22Rv1 (cell line): ENCODE results near the gene RPL7A.
"Not testable (repeated sequence)": the region's sequence is repeated elsewhere in the genome, so short reads cannot be mapped to it uniquely, and the experiment has no call there.

Experiments
- H3K27ac ChIP-seq: fragments of 450-650 bp; 2 replicates; pipeline ENCODE4 v1.5.1; 2017
- ZFX ChIP-seq: fragments of 450-650 bp; IDR thresholded peaks from 2 replicates; pipeline ENCODE4 v1.6.1; 2017; ENCODE audit warnings: antibody characterized with exemption, borderline replicate concordance
- TF ChIP-seq, protein P1 (sequence below): fragments of 450-650 bp; IDR thresholded peaks from 2 replicates; pipeline ENCODE4 v1.5.1; 2017; ENCODE audit warnings: mild to moderate bottlenecking

The RPL7A gene

DNA sequence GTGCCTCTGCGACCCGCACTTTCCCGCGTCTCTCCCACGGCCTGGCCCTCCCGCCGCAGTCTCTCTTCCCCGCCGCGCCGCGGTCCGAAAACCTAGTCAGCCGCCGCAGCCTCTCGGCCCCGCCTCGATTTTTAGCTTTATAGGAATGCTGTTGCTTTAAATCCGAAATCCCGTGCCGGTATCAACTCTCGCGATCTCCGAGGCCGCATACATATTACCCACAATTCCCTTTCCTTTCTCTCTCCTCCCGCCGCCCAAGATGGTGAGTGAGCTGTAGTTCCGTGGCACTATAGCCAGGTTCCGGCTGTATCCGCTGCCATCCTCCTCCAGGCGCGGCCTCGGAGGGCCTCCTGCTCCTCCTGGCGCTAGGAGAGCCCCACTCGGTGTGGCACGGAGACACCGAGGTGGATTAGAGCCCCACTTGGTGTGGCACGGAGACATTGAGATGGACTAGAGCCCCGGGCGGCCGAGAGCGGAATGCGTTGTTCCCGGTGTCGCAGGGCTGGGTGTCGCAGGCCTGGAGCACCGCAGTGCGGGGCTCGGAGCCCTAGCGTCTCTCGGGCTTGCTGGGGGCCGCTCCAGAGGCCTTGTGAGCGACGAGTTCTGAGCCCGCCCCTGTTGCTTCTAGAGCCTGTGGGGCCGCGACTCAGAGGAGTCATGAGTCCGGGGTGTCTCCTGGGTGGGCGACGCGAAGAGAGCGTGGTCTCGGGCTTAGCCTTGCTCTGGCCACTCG lies at the start of gene RPL7A, which contains the start of gene MED22:
Gene RPL7A (plus strand): TSS at position 234 of the 733 bp plus-strand sequence. CDS start 26 bp downstream, at position 260.
Gene MED22 (minus strand): TSS at position 147 of the 733 bp plus-strand sequence. CDS start 1,469 bp downstream, outside the sequence.
- H3K27ac ChIP-seq, result peak within 1 kb of the TSS; percentile 92
- TF ChIP-seq ZFX, result no peak
- TF ChIP-seq, protein P1, sequence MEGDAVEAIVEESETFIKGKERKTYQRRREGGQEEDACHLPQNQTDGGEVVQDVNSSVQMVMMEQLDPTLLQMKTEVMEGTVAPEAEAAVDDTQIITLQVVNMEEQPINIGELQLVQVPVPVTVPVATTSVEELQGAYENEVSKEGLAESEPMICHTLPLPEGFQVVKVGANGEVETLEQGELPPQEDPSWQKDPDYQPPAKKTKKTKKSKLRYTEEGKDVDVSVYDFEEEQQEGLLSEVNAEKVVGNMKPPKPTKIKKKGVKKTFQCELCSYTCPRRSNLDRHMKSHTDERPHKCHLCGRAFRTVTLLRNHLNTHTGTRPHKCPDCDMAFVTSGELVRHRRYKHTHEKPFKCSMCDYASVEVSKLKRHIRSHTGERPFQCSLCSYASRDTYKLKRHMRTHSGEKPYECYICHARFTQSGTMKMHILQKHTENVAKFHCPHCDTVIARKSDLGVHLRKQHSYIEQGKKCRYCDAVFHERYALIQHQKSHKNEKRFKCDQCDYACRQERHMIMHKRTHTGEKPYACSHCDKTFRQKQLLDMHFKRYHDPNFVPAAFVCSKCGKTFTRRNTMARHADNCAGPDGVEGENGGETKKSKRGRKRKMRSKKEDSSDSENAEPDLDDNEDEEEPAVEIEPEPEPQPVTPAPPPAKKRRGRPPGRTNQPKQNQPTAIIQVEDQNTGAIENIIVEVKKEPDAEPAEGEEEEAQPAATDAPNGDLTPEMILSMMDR, result no peak

DNA sequence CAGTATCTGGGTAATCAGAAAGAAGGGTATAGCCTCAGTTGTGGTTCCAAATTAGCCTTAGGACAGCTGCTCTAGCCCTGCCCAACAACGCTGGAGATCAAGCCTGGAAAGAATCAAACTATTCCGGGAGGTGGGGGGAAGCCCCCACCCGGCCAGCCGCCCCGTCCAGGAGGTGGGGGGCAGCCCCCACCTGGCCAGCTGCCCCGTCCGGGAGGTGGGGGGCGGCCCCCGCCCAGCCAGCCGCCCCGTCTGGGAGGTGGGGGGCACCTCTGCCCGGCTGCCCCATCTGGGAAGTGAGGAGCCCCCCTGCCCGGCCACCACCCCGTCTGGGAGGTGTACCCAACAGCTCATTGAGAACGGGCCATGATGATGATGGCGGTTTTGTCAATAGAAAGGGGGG lies 48.0 kb upstream of the RPL7A start:
- not testable (repeated sequence) for H3K27ac ChIP-seq

DNA sequence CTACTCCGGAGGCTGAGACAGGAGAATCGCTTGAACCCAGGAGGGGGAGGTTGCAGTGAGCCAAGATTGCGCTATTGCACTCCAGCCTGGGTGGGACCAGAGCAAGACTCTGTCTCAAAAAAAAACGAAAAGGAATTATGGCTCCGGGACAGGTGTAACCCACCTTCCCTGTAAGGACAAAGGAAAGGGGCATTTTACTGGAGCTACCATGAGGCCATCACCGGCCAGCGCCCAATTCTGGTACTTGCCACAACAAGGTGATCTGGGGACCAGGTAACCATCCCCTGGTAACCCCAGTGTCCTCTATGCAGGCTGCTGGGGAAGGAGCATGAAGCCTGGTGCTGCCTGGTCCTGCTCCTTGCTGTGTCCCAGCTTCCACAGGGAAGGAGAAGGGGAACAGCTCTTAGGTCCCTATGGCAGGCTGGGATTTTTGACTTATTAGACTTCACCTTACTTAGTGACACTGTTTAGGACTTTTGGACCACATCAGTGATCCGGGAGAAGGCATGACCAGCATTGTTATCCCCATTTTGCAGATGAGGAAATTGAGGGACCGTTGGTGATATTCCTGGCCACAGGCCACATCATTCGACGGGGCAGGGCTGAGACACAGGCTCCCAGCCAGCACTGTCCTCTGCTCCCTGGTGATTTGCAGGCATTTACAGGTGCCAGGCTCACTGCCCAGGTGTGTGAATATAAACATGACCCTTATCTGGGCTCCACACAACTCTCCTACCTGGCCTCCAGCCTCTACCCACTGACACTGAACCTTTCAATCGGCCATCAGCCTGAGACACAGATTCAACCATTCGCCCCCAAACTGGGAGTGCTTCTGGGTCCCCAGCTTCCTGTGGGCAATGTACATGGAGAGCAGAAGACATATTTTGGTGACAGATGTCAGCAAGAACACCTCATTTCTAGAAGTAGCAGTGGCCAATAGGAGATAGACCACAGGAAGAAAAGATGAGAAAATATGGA lies 46.5 kb upstream of the RPL7A start:
- no peak overlapping the region for H3K27ac ChIP-seq

DNA sequence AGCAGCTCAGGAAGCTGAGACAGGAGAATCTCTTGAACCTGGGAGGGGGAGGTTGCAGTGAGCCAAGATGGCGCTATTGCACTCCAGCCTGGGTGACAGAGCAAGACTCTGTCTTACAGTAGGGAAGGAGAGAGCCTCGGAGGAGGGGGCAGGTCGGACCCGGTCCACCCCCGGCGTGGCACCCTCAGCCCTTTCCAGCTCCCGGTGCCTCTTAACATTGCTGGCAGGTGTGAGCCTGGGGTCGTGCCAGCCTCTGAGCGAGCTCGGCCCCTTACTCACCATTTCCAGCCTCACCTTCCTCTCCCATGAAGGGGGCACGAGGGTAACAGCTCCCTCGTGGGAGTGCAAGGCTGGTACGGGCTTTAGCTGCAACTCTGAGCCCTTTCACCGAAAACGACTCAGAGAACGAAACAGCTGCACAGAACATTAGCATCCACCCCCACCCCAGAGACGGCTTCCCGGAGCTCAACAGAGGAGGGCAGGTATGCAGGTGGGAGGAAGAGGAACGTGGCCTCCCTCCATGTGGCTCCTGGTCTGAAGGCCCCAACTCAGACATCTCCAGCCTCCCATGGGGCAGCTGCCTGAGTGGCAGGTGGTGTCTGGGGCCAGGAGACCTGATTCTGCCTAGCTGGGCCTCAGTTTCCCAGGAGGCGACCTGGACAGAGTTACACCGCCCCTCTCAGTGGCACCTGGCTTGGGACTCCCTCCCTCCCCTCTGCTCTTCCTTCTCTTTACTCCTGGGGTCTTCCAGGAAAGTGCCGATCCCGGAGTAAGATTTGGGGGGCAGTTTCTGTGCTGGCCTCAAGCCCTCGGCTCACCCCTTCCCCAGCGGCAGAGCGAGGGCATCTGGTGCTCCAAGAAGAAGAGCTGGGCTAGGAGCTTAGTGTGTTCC lies 44.5 kb upstream of the RPL7A start:
- no peak for TF ChIP-seq ZFX
- TF ChIP-seq, protein P1, result no peak
- no peak overlapping the region for H3K27ac ChIP-seq

More for the DNA sequence above, 46.5 kb upstream of the RPL7A start:
- no peak for TF ChIP-seq ZFX
- TF ChIP-seq, protein P1, result no peak

DNA sequence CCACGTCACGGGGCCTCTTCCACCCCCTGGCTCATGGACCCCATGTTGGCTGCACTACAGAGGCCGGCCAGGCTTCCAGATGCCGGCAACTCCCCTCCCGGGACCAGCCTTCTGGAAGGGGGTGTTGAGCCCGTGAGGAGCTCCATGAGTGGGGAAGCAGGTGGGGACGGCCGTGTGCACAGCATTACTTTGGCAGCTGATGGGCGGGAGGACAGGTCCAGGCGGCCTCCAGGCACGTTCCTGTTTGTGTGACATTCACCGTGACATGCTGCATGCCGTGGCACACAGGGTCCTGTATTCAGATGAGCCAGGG lies 43.9 kb upstream of the RPL7A start:
- H3K27ac ChIP-seq, result no peak overlapping the region
- TF ChIP-seq, protein P1, result no peak
- no peak for TF ChIP-seq ZFX

DNA sequence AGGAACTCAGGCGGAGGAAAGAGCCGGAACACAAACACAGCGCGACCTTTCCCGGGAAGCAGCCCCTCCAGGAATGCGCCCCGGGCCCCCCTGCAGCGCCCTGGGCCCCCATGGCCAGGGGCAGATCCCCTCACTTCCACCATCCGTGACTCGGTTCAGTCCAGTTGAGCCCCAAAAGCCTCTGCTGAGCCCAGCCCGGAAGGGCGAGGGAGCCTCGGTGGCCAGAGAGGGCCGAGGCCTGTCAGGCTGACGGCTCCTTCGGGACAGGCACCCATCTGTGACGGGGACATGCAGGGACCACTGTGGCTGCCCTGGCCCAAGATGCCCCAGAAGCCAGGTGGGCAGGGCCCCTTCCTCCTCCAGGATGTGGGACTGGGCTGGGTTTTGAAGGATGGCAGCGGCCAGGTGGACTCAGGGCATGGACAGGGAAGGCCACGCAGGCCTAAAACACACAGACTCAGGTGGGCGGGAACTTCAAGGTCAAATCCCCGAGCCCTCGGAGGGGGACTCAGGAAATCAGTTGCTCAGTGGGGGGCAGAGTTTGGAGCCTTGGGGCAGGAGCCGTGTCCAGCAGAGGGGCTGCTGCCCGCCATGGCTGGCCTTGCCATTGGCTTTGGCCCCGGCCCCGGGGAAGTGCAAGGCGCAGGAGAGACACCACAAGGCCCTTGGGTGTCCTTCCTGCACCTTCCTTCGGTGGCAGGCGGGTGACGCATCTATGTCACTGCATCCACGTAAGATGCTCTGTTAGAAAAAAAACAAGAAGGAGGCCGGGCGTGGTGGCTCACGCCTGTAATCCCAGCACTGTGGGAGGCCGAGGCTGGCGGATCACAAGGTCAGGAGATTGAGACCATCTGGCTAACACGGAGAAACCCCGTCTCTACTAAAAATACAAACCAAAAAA lies 43.3 kb upstream of the RPL7A start:
- no peak overlapping the region for H3K27ac ChIP-seq
- TF ChIP-seq ZFX, result no peak
- TF ChIP-seq, protein P1, result no peak
